GM21423 (cell line): ENCODE data around the gene SLC6A13.
"Not testable (repeated sequence)": the region's sequence is repeated elsewhere in the genome, so short reads cannot be mapped to it uniquely, and the experiment has no call there.

Source experiments
- ATAC-seq: cut with Tn5 transposase; IDR thresholded peaks from one replicate; pipeline ENCODE4 v1.9.1; 2021; ENCODE audit warnings: mild to moderate bottlenecking, moderate library complexity; ENCODE audit not compliant: unreplicated experiment

Gene SLC6A13

DNA sequence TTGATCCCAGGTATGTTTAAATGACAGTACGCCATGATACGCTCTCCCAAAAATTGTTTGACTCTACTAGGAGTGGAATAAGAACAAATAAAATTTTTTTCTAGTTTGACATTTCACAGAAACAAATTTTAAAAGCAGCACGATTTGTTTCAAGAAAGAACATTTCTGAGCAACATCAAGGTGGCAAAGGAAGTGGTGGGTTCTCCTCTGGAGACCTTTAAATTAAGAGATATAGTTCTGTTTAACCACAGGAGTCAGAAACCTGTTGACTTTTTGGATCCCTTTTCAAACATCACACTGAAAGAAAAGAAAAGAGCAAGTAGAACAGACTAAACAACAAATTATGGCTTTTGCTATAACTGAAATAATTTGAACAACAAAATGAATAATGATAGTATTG is 2.5 kb upstream of the SLC6A13 start:
- no peak for ATAC-seq

DNA sequence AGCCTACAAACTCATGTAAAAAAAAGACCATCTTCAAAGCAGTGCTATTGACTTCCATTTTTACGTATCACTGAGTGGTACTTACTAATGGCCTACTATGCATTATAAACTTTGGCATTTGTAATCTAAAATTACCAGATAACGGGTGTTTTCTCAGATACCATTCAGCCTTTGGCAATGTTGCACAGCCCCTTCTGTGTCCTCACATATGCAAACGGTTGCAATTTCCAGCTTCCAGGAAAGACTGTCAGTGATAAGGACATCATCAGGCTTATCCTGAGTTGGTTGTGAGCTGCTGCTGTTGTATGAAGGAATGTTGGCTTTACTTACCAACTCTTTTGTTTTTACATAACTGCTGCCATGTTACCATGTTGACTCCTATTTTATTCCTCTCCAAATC is 1.6 kb upstream of the SLC6A13 start:
- ATAC-seq, result no peak

DNA sequence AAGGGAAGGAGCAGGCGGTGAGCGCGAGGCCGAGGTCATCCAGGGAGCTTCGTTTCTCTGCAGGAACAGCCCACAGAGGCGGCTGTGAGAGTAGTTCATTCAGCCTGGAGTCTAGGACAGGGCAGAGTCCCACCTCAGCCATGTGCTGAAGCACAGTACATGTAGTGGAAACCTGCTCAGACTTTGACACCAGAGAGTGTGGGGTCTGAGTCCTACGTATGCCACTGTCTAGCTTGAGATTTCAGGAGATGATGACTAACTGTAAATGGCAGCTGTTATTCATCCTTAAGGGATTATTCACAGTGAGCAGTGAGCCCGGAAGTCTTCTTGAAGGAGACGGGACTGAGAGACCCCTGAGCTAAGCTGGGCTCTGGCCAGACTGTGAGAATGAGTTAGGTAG is 938 bp upstream of the SLC6A13 start:
- ATAC-seq, result no peak

DNA sequence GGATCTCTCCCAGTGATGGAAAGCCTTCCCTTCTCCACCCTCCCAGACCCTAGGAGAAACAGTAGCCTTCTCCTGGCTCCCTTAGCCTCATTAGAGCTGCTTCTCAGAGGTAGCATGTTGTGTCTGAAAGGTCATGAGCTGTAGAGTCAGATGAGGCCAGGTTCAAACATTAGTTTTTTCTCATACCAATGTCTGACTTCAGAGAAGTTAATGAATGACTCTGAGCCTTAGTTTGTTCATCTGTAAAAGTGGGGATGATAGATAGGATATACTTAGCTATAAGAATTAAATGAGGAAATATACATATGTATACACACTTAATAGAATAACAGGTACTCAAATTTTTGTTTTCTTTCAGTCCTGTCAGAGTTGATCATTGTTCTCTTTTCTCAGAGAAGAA is 523 bp downstream of the SLC6A13 start:
- ATAC-seq, result no peak

DNA sequence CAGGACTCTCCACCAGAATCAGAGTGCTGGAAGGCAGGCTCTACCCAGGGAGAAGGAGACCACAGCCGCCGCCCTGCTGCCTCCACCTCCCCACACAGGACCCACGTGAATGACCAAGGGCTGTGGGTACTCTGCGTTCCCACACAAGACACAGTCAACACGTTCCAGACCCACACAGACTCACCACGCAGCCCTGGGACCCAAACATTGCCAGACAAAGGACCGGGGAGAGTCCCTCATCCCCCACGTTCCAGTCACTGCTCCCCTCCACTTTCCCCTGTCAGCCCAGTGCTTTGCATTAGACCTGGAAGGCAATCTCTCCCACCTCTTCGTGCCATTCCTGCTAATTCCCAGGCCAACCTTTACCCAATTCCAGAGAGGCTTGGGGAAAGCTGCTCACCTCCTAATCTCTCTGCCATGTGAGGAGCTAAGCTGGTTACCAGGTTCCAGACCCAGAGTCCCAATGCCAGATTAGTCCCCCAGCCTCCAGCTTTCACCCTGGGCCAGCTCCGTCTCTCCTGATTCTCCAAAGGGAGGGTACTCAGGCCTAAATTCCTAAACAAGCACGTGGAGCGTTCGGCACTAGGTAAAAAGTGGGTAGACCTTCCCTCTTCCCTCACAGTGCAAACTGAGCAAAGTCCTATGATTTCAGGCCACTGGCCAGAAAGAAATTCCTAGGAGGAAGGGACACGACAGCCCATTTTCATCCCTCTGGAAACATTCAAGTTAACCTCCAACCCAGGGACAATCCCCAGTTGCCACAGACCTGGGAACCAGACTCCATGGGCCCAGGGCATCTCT is 4.9 kb downstream of the SLC6A13 start:
- ATAC-seq, result no peak

DNA sequence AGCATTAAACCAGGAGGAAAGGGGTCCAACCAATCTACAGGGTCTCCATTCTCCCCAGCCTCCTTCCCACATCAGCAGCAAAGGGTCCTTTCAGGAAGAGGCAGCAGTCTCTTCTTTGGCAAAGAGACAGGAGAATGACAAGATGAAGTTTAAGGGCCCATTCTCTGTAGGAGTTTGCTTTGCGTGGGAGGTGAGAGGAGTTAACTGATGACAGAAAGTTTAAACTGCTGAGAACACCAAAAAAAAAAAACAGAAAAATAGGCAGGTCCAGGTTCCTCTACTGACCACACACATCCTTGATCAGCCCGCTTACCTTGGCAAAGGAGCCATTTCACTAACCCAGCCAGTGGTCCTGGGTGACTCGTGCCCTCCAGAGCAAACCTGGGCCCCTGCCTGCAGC is 5.7 kb downstream of the SLC6A13 start:
- no peak for ATAC-seq

DNA sequence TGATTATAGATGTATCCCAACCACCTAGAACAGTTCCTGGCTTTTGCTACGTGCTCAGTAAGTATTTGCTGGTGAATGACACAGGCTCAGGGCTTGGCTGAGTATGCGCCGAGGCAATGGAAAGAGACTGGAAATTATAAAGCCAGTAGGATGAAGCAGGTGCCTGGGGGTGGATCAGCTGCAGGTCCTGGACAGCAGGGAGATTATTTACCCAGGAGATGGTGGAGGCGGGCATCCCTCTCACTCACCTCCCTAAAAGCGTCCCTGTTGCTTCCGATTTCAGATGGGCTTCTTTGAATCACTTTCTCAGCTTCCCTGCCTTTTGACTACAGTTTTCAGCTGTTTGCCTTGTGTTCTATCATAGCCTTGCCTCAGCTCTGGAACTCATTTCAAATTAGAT is 6.4 kb downstream of the SLC6A13 start:
- ATAC-seq, result no peak

DNA sequence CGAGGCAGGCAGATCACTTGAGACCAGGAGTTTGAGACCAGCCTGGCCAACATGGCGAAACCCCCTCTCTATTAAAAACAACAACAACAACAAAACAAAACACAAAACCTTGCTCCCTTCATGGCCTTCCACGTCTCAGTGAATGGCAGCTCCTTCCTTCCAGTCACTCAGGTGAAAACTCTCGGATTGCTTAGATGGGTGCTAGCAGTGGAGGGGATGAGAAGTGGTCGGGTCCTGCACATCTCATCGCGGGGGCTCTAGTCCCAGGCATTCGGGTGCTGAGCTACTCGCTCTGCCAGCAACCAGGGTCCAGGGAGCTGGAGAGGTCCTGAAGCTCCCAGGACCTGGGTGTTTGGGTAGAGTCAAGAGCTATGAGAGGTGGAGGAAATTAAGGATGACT is 7.7 kb downstream of the SLC6A13 start:
- no peak for ATAC-seq

DNA sequence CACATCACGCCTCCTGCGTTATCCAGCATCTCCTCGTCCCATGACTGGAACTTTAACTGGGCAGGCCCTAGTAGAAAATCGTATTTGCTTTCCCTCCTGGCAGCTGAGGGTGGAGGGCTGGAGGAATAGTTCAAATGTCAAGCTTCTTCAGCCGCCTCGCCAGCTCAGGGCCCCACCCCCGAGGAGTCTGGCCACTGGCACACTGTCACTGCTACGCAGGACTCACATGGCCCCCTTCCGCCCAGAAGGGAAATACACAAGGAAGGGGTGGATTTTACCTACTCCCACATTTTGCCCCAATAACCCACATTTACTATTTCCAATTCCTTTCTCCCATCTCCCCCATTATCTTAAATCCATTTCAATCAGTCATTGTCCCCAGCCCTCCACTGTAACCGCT is 8.6 kb downstream of the SLC6A13 start:
- ATAC-seq, result no peak

DNA sequence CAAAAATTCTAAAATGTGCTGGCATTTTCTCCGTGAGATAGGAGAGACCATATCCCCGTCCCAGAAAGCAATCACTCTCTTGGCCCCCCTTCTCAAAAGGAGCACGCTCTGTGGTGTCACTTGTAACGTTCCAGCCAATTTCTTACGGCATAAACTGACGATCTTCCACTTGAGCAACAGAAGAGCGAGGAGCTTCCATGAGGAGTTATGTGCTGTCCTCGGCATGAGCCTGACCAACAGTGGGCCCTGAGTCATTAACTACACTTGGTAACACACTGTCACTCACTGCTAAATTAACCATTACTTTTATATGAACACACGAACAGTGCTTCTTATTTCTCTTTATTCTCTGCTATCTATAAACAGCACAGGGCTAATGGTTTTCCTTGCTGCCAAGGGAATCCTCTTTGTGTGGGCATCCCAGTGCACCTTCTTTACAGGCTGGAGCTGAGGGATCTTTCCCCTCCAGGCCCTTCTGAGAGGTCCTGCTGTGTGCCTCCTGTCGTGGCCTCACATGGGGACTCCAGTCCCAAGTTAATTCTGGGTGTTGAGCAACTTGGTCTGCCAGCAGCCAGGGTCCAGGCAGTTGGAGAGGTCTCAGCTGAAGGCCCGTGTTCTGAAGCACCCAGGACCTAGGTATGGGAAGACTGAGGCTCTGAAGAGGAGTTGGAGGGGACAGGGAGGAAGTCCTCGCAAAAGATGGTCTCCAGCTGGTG is 9.4 kb downstream of the SLC6A13 start:
- no peak for ATAC-seq

DNA sequence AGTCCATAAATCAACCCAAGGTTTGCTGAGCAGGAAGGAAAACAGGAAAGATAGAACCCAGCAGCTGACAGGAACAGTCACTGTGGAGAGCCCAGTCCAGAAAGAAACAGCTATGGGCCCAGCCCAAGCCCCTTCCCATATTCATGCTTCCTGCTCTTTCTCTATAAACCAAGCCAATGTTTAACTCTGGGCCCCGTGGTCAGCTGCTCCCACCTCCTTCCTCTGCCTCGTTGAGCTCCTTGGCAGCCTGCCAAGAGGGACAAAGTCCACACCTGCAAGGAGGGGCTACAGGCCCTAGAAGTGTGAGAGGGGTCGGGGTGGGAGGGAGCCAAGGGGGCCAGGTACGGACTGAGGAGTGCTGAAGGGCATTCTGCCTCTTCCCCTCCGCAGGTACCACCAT is 10.0 kb downstream of the SLC6A13 start:
- ATAC-seq, result no peak

DNA sequence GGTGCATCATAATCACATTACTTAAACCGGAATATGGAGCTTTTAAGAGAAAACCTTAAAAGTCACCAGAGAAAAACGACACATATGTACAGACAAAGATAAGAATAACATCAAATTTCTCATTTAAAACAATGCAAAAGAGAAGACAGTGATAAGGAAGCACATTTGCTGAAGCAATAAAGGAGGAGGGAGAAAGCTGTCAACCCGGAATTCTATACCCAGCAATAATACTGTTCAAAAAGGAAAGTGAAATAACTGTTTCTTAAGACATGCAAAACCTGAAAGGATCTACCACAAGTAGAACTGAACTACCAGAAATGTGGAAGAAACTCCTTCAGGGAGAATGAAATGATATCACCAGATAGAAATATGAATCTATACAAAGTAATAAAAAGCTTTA is 15.4 kb downstream of the SLC6A13 start:
- no peak for ATAC-seq

DNA sequence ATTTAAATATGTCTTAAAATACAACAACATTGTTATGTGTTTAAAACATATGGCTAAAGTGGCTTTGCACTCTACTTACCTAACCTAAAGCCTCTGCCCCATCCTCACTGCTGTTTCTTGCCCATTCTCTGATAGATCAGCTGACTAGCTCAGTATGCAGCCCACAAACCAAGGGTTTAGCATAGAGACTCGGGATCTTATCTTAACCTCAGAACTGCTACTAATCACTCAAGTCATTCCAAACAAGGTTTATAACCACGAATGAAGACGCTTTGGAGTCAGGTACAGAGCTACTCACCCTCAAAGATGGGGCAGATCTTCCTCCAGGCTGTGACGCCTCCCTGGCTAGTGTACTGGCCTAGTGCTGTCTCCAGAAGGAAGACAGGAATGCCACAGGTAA is 19.3 kb downstream of the SLC6A13 start:
- ATAC-seq, result no peak

DNA sequence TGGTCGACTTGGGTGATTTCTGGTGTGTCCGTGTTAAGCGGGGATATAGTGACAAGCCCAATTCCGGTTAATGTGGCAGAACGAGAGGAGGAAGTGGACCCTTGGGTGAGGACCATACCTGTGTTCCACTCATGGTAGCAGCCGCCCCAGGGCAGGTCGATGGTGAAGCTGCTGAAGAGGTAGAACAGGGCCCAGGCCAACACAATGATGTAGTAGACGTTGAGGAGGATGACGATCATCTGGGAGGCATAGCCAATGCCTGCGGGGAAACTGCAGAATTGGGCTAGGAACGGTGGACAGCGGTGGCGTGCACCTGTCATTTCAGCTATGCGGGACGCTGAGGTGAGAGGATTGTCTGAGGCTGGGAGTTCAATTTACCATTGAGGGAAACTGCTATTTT is 20.1 kb downstream of the SLC6A13 start:
- ATAC-seq, result no peak

DNA sequence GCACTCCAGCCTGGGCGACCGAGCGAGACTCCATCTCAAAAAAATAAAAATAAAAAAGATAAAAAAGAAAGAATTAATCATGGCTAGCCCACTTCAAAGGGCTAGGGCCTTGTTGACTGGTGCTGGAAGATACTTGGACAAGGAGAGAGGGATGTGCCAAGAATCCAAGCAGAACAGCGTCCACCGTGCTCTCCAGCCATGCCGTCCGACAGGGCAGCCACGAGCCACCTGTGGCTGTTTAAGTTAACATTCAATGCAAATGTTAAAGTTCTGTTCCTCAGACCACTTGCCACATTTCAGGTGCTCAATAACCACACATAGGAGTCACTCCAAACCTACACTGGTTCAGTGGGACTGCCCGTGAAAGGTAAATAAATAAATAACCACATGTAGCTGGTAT is 21.4 kb downstream of the SLC6A13 start:
- ATAC-seq, result no peak

DNA sequence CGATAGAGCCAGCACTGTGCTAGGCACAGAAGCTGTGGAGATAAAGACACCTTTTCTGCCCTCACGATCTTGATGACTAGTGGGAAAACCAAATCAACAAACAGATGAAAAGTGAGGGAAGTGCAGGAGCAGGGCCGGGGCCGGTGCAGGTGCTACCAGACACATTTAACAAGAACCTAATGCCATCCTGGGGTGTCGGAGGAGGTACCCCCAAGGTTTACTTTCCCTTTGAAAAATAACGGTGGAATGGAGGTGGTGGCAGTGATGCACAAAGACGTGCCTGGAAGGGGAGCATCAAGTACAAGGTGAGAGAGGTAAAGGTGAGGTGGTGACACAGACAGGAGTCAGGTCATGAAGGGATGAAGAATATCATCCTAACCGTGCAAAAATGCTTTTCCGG is 22.1 kb downstream of the SLC6A13 start:
- no peak for ATAC-seq

DNA sequence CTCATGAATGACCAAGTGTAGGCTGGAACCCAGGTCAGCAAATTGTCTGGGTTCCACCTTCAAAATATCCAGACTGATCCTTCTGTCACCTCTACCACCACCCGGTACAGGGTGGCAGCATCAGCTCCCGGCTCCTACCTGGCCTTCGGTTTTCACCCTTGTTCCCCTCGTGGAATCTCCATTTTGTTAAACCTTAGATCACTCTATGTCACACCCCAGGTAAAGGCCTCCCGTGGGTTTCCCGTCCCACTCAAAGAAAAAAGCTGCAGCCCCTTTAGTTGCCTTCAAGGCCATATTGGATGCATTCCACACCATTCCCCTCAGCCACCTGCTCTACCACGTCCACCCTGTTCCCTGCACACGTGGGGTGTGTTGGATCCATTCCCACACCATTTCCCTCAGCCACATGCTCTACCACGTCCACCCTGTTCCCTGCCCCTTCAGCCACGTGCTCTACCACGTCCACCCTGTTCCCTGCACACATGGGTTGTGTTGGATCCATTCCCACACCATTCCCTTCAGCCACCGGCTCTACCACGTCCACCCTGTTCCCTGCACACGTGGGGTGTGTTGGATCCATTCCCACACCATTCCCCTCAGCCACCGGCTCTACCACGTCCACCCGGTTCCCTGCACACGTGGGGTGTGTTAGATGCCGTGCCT is 23.8 kb downstream of the SLC6A13 start:
- no peak for ATAC-seq

DNA sequence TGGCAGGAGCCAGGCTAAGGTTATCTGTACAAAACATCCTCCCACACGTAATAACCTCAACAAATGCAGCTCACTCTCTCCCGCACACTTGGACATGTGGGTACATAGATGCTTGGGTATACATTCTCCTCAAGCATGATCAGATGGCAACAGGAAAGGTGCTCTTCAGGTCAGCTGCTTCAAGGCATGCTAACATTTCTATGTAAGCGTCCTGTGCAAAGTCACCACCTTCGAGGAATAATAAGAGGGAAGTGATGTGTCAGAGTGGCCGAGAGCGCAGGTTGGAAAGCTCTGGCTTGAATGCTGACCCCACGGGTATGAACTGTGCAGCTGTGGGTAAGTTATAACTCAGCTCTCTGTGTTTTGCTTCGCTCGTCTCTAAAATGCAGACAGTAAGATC is 24.5 kb downstream of the SLC6A13 start:
- ATAC-seq, result no peak

DNA sequence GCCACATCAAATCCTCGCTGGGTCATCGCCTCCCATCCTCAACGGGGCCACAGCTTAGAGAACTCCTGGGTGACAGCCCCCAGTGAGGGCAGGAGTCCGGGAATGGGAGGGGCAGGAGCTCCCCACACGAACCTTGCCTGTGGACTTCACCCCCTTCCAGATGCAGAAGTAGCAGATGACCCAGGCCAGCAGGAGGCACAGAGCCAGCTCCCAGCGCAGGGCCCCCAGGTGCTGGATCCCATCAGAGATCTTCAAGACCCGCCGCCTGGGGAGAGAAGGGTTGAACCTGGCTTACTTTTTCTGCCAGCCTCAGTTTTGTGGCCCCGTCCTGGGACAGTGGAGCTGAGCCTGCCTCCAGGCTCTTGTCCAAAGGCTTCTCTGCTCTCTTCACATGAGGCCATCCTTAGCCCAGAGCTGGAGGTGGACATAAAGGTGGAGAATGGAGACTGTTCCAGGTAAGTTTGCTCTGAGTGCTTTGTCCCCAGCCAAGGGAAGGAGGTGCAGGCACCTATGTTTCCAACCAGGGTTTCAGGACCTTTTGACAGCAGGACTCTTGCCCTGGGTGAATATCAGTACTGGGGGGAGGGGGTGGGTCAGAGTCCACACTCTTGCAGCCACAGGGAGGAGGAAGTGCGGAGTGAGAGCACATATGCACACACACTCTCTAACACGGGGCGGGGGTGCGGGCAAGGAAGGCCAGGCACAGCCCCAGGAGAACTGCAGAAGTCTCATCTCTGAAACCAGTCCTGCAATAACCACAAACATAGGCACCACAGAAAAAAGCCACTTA is 25.4 kb downstream of the SLC6A13 start:
- no peak for ATAC-seq

DNA sequence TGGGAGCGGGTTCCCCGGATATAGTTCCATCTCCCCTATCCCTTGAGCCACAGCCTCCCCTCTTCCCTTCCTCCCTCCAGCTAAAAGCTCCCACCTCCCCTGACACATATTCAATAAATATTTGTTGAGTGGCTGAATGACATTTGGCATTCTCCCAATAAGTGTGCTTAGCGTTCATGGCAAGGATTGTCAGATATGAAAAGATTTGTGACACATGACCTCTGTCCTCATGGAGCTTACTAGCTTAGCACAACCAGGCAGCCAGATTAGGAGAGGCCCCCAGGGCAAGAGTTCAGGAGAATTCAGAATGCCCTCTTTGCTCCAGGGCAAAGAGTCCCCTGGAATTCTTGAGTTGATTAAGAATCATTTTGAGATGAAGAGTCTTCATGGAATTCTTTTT is 26.2 kb downstream of the SLC6A13 start:
- no peak for ATAC-seq

DNA sequence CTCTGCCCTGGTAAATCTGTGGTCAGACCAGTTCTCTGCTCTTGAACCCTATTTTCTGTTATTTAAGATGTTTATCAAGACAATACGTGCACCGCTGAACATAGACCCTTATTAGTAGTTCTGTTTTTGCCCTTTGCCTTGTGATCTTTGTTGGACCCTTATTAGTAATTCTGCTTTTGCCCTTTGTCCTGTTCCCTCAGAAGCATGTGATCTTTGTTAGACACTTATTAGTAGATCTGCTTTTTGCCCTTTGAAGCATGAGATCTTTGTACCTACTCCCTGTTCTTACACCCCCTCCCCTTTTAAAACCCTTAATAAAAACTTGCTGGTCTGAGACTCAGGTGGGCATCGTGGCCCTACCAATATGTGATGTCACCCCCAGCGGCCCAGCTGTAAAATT is 26.7 kb downstream of the SLC6A13 start:
- ATAC-seq, result not testable (repeated sequence)
